HL-60 (cell line): Measurements from ENCODE around the gene SRGAP2C.
A peak's percentile ranks its signal among the peaks of the same experiment; 100 is the strongest.
"Not testable (repeated sequence)": the region's sequence is repeated elsewhere in the genome, so short reads cannot be mapped to it uniquely, and the experiment has no call there.

ENCODE experiments used
- DNase-seq, 2 experiments: peaks; one replicate each; pipeline ENCODE4 v3.0.0-alpha.2; 2010 to 2020; ENCODE audit warnings: low read depth in 1 of 2, low spot score in 1 of 2
- H3K27ac ChIP-seq: fragments of 250-450 bp; sonication (Bioruptor Pico); replicated peaks from 2 replicates; pipeline ENCODE4 v1.5.1; 2020; ENCODE audit warnings: mild to moderate bottlenecking, moderate library complexity
- H3K27me3 ChIP-seq: fragments of 250-450 bp; sonication (Bioruptor Pico); 2 replicates; pipeline ENCODE4 v1.5.1; 2021; ENCODE audit warnings: mild to moderate bottlenecking, moderate library complexity; ENCODE audit not compliant: insufficient read depth, poor library complexity, severe bottlenecking
- H3K4me3 ChIP-seq: replicated peaks from 2 replicates; pipeline ENCODE4 v1.5.1; 2011; ENCODE audit warnings: mild to moderate bottlenecking, control low read depth, low read length; ENCODE audit not compliant: insufficient read depth
- long read RNA-seq: library from polyadenylated mRNA; unstranded; transcript quantifications from one replicate; pipeline ENCODE4 v2.0.0, GENCODE V29; 2020

Gene SRGAP2C
- long read RNA-seq, full-length matches to known transcripts, result 14 of 26 reads
- long read RNA-seq, partial matches to known transcripts, result 4 of 26 reads
- long read RNA-seq, other reads (novel, unspliced or antisense), result 8 of 26 reads

- not testable (repeated sequence) for H3K27me3 ChIP-seq
- DNase-seq, result peak; percentile 95 to 99
- H3K4me3 ChIP-seq, result peak within 1 kb of the TSS; percentile 49
- peak within 1 kb of the TSS; percentile 65 for H3K27ac ChIP-seq
These were observed at the start of gene SRGAP2C, which contains the start of gene FAM72B for GRCh38 chr1:121184290-121185127. SRGAP2C (plus strand) TSS chr1:121184975; CDS start chr1:121187447, 2,472 bp downstream. FAM72B (minus strand) TSS chr1:121184340; CDS start chr1:121183489, 851 bp downstream.

DNA sequence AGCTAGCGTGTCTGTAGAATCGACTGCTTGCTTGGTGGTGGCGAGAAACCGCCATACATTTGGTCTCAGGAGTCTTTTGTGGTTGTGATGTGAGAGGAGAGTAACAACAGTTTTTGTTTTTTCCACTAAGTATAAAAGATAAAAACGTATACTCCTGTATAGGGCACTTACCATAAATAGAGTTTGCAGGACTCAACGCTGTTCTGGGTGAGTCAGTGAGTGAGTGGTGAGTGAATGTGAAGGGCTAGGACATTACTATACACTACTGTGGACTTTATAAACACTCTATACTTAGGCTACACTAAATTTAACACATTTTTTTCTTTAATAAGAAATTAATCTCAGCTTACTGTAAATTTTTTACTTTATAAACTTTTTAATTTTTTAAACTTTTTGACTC is 44.4 kb upstream of the SRGAP2C start:
- not testable (repeated sequence) for H3K4me3 ChIP-seq, DNase-seq, H3K27ac ChIP-seq, H3K27me3 ChIP-seq

DNA sequence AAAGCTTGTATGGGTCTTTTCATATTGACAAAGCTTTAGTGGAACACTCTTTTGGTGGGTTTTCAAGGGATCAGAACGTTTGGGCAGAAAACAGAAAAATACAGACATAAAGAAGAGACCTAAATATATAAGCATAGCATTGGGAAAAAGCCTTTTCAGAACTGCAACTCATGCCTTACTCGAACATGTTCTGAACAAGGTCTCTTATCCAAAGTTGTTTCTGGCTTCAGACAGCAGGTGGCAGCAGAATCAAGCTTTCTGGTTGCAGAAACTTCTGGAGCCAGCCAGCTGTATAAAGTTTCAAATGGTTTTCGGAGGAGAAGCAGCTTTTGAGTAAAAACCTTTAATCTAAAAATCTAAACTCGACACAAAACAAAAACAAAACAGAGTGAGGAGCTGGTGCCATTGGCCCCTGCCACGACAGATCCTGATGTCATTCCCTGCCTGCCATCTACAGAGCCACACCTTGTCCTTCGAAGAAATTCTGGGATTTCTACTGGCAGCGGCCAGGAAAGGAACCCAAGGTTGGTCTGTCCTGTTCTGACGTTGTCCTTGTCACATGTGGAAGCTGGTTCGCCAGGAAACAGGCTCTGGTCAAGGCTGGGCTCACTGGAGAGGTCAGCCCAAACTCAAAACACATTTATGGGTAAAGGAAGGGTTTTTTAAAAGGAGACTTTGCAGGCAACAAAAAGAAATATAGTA is 36.1 kb upstream of the SRGAP2C start:
- DNase-seq, H3K27me3 ChIP-seq, H3K27ac ChIP-seq, H3K4me3 ChIP-seq: not testable (repeated sequence)

- DNase-seq, H3K27ac ChIP-seq, H3K4me3 ChIP-seq, H3K27me3 ChIP-seq: not testable (repeated sequence)
These were observed 33.5 kb upstream of the SRGAP2C start for GRCh38 chr1:121151294-121151693.

DNA sequence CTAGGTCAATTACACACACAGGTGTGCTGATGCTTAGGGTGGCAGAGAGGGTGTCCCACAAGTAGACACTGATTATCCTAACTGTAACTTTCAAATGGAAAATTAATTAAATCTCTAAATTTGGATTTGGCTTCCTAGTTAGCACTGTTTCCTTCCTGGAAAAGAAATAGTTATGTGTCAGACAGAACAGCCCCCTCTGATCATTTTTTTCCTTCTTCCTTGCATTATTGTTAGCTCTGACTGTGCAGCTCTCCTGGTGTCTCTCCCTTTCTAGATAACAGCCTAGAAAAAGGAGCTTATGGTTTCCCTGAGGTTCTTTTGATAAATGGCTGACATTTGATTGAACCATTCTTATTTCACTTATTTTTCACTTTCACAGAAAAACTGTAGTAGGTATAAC is 32.0 kb upstream of the SRGAP2C start:
- DNase-seq, H3K27ac ChIP-seq, H3K4me3 ChIP-seq, H3K27me3 ChIP-seq: not testable (repeated sequence)

- not testable (repeated sequence) for H3K27ac ChIP-seq, DNase-seq
These were observed 30.0 kb upstream of the SRGAP2C start for GRCh38 chr1:121154811-121155210.

DNA sequence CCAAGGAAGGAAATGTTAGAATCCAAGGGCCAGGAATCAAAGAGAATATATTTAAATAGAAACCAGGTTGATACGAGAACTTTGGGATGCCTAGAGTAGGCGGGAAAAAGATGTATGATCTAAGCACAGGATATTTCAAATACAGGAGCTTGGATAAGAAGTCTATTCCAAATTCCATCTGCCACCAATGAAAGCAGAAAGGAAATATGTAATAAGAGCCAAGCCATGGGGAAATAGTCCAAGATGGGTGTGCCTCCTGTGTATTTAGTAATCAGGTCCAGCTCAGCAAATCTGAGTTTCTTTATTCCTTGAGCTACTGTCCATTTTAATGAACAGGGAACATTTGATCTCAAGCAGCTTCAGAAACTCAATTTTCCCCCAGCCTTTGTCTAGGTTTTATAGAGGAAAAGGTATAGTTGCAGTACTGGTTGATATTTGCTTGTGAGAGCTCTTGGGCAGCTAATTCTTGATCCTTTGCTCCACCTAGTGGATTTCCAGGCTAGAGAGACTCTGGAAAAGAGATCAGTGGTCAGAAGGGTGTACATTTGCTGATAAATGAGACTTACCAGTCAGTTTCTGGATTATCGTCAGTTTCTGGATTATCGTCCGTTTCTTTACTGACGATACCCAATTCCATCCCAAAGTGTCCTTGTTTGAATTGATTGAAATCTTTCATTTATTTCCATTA is 29.0 kb upstream of the SRGAP2C start:
- not testable (repeated sequence) for H3K27ac ChIP-seq, H3K4me3 ChIP-seq, H3K27me3 ChIP-seq
- DNase-seq, result peak in 1 of 2 experiments; percentile 23

More at GRCh38 chr1:121154811-121155210, 30.0 kb upstream of the SRGAP2C start:
- not testable (repeated sequence) for H3K27me3 ChIP-seq, H3K4me3 ChIP-seq

DNA sequence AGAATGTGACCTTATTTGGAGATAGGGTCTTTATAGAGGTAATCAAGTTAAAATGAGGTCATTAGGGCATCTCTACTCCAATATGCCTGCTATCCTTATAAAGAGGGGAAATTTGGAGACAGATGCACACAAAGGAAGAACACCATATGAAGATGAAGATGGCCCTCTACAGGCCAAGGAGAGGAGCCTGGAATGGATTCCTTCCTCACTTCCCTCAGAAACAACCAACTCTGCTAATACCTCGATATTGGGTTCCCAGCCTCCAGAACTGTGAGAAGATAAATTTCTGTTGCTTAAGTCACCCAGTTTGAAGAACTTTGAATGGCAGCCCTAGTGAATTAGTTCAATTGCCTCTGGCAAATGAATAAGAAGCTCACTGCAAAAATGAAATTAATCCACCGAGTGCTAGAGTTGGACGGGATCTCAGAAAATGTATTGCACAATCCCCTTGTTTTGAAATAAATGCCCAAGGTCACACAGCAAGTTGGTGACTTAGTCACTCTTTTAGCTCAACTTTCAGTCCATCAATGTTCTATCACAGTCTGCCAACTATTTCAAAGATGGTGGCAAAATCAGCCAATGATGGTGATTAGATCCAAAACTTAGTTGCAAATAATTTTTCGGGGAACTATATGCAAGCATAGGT is 27.7 kb upstream of the SRGAP2C start:
- H3K27ac ChIP-seq, DNase-seq, H3K27me3 ChIP-seq, H3K4me3 ChIP-seq: not testable (repeated sequence)

DNA sequence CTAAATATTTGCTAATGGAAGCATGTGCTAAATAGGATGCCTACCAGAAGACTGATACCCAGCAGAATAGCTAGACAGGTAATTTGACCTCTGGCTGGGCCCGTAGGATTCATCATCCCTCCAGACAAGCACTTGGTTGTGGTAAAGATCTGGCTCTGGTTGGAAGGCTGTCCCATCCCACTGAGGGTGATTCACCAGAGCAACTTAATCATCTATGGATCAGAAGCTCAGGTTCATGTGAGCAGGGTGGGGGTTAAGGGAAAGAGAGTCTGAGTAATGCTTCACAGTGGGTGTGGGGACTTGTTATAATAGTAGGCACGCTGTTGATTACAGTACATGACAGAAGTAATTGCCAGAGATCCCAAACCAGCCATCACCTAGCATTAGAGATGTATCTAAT is 27.2 kb upstream of the SRGAP2C start:
- not testable (repeated sequence) for DNase-seq, H3K27ac ChIP-seq, H3K4me3 ChIP-seq, H3K27me3 ChIP-seq

- H3K27ac ChIP-seq, H3K4me3 ChIP-seq, H3K27me3 ChIP-seq: not testable (repeated sequence)
- peak in 1 of 2 experiments; percentile 0 for DNase-seq
These were observed 24.7 kb upstream of the SRGAP2C start for GRCh38 chr1:121160118-121160517.

DNA sequence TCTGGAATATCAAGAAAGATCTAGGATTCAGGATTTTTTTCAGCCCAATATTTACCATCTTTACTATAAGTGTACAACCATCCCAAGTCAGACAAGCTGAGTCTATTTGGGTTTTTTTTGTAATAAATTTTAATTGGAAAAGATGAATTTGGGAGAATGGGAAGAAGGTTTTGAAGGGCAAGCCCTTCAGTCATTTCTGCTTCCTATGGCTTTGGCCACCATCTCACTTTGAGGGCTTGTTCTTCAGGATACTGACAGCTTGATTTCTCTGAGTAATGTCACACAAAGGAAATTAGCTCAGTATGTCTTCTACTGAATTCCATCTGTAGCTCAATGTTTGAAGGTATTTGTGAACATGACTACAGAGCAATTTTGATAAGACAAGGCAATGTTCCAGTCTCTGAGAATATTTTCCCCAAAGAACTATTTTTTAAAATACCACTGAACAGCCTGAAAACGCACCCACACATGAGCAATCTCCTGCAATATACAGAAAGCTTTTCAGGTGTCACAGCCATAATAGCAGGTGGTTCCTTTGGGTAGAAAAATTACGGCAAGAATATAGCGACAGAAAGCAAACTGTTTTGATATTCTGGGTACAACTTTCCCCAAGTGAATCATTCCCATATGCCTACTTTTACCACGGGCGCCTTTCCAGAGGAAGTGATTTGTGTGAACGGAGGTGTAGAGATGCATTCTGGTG is 23.4 kb upstream of the SRGAP2C start:
- not testable (repeated sequence) for DNase-seq

DNA sequence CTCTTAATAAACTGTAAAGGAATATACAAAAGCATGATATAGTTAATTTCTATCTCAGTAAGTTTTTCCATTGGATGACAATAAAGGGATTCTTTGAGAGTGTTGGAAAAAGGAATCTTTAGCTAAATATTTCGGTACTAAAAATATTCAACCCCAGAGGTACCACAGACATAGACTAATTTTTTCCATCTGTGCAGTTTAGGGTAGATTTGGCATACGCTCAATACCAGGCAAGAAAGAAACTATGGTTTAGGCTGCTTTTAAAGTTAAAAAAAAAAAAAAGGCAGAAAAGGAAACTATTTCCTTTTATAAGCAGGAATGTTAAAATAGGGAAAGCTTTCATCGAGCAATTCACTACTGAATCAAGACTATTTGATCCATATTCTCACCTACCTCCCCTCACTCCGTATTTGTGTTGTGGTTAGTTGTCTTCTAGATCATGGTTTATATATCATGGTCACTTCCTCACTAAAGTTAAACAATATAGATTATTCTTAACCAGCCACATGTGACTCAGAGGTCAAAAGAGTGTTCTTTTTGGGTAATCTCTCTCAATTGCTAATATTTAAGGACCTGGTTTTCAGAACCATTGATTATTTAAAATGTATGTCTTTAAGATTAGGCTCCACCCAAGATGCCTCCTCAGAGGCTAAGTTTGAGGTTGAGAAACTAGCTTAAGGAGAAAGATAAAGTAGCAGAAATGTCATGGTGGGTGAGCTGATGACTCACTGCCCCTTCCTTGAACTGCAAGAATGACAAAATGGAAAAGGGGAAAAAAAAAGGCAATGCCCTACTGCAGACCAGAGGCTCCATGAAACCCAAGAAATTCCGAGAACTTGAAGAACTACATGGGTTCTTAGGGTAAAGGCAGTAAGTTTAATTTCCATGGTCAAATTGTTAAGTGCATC is 20.7 kb upstream of the SRGAP2C start:
- H3K27ac ChIP-seq, H3K27me3 ChIP-seq, H3K4me3 ChIP-seq: not testable (repeated sequence)
- peak in 1 of 2 experiments; percentile 11 for DNase-seq

More for the DNA sequence above, 23.4 kb upstream of the SRGAP2C start:
- H3K4me3 ChIP-seq, H3K27me3 ChIP-seq, H3K27ac ChIP-seq: not testable (repeated sequence)

DNA sequence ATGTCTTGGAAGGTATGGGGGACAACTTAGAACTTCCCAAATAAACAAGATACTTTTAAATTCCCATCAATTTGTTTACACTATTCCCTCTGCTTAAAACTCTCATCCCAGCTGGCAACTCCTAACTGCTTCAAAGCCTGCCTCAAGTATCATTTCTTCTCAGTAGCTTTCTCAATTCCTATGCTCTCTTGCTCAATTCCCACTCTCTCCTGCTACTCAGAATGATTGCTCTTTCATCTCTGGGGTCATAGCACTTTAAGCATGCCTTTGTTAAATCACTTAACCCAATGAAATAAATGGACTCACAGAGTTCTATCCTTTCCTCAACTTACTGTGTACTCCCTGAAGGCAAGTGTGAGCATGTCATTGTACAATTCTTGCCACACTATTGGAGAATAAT is 19.5 kb upstream of the SRGAP2C start:
- H3K4me3 ChIP-seq, H3K27ac ChIP-seq, H3K27me3 ChIP-seq: not testable (repeated sequence)
- DNase-seq, result peak in 1 of 2 experiments; percentile 36
